Neural progenitor cell (in vitro differentiated cells): Measurements from ENCODE around the gene RUVBL2.

Experiments used
- CTCF ChIP-seq: fragments of 200-600 bp; sonication (generic); IDR thresholded peaks from 2 replicates; pipeline ENCODE4 v1.5.1; 2017; ENCODE audit warnings: antibody characterized with exemption, mild to moderate bottlenecking
- EZH2 ChIP-seq: fragments of 200-600 bp; sonication (generic); IDR thresholded peaks from 2 replicates; pipeline ENCODE4 v1.6.1; 2017; ENCODE audit warnings: antibody characterized with exemption, mild to moderate bottlenecking, moderate library complexity
- EZH2phosphoT487 ChIP-seq: fragments of 200-600 bp; sonication (generic); IDR thresholded peaks from 2 replicates; pipeline ENCODE4 v1.6.1; 2017; ENCODE audit warnings: antibody characterized with exemption

DNA sequence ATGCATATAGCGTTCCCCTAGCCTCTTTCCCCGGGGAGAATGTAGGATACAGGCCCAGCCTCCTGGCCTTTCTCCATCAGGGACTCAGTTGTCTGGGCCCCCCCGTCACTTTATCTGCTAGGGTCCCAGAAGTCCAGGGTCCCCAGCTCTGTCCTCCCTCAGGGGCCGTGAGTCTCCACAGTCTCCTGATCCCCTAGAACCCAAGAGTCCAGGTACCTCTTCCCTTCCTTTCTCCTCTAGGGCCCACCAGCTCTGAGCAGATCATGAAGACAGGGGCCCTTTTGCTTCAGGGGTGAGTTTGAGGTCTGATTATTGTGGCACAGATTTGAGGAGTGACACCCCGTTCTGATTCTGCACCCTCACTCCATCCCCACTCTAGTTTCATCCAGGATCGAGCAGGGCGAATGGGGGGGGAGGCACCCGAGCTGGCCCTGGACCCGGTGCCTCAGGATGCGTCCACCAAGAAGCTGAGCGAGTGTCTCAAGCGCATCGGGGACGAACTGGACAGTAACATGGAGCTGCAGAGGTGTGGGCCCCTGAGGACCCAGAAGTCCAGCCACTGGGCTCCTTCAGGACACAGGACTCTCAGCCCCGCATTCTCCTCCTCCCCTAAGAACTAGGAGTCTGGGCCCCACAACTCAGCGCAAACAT is 38.3 kb upstream of the RUVBL2 start:
- TF ChIP-seq CTCF = no peak
- no peak for TF ChIP-seq EZH2
- no peak for TF ChIP-seq EZH2phosphoT487
